Stimulated activated naive CD8-positive, alpha-beta T cell treated with anti-CD3 and anti-CD28 coated beads, Interleukin-15, amount 100 ng/mL, for 72 hours (primary cell): ENCODE data around the gene MAP3K9.

ENCODE experiments used
- ATAC-seq: fragments of 150-1000 bp; cut with Tn5 transposase; 2 replicates; pipeline ENCODE4 v1.10.0; 2021; ENCODE audit warnings: mild to moderate bottlenecking, moderate library complexity
- DNase-seq, 2 donors: peaks; one replicate each; pipeline ENCODE4 v3.0.0; 2021 to 2022
- H3K27ac Mint-ChIP-seq, 2 donors: one replicate each; pipeline ENCODE4 v1.8.0; 2022; ENCODE audit warnings: mild to moderate bottlenecking in 2 of 2, mixed read lengths in 2 of 2, moderate library complexity in 2 of 2
- H3K27me3 Mint-ChIP-seq: one replicate; pipeline ENCODE4 v1.8.0; 2022; ENCODE audit warnings: mixed read lengths
- H3K4me1 Mint-ChIP-seq: one replicate; pipeline ENCODE4 v1.8.0; 2022; ENCODE audit warnings: mild to moderate bottlenecking, mixed read lengths
- H3K4me3 Mint-ChIP-seq, 2 donors: one replicate each; pipeline ENCODE4 v1.8.0; 2022; ENCODE audit warnings: mild to moderate bottlenecking in 2 of 2, mixed read lengths in 2 of 2, moderate library complexity in 1 of 2
- H3K9me3 Mint-ChIP-seq, 2 donors: one replicate each; pipeline ENCODE4 v1.8.0; 2022; ENCODE audit warnings: mixed read lengths in 2 of 2

MAP3K9 gene

GRCh38 chr14:70804556-70805162, 4.7 kb downstream of the MAP3K9 start:
- no peaks in the 10 kb centered on the region for H3K9me3 Mint-ChIP-seq
- no peak overlapping the region for H3K27ac Mint-ChIP-seq
- no peak for ATAC-seq
- no peak overlapping the region for H3K4me3 Mint-ChIP-seq
- peaks cover 33% of the 10 kb centered on the region for H3K4me1 Mint-ChIP-seq
- no peak for DNase-seq
- no peaks in the 10 kb centered on the region for H3K27me3 Mint-ChIP-seq

- peaks cover 33% of the 10 kb centered on the region for H3K4me1 Mint-ChIP-seq
- H3K27ac Mint-ChIP-seq: no peak overlapping the region
- ATAC-seq (no peak), DNase-seq (no peak)
- no peaks in the 10 kb centered on the region for H3K27me3 Mint-ChIP-seq
- H3K4me3 Mint-ChIP-seq: no peak overlapping the region
- H3K9me3 Mint-ChIP-seq: no peaks in the 10 kb centered on the region
These were observed 5.7 kb downstream of the MAP3K9 start for GRCh38 chr14:70803321-70804310.

- DNase-seq (no peak), ATAC-seq (peak; percentile 46)
- Mint-ChIP-seq H3K27me3 (no peaks in the 10 kb centered on the region), H3K4me1 (peaks cover 25% of the 10 kb centered on the region), H3K4me3 (no peak overlapping the region), H3K27ac (no peak overlapping the region), H3K9me3 (no peaks in the 10 kb centered on the region)
These were observed 6.9 kb downstream of the MAP3K9 start for GRCh38 chr14:70802379-70802778.

GRCh38 chr14:70801836-70802235, 7.5 kb downstream of the MAP3K9 start:
- H3K4me3 Mint-ChIP-seq: no peak overlapping the region
- DNase-seq: no peak
- H3K4me1 Mint-ChIP-seq: peaks cover 25% of the 10 kb centered on the region
- H3K27me3 Mint-ChIP-seq: no peaks in the 10 kb centered on the region
- no peaks in the 10 kb centered on the region for H3K9me3 Mint-ChIP-seq
- ATAC-seq: no peak
- H3K27ac Mint-ChIP-seq: no peak overlapping the region

- Mint-ChIP-seq H3K27me3 (no peaks in the 10 kb centered on the region), H3K4me1 (peaks cover 3% of the 10 kb centered on the region), H3K9me3 (no peaks in the 10 kb centered on the region), H3K4me3 (no peak overlapping the region), H3K27ac (no peak overlapping the region)
- ATAC-seq (no peak), DNase-seq (no peak)
These were observed 12.8 kb downstream of the MAP3K9 start for GRCh38 chr14:70796551-70796950.

- ATAC-seq (no peak), DNase-seq (no peak)
- Mint-ChIP-seq H3K4me1 (no peaks in the 10 kb centered on the region), H3K27me3 (no peaks in the 10 kb centered on the region), H3K4me3 (no peak overlapping the region), H3K9me3 (no peaks in the 10 kb centered on the region), H3K27ac (peak overlapping the region in 1 of 2 donors; percentile 12)
These were observed 15.0 kb downstream of the MAP3K9 start for GRCh38 chr14:70794294-70794693.

GRCh38 chr14:70793637-70794036, 15.7 kb downstream of the MAP3K9 start:
- Mint-ChIP-seq H3K27ac (no peak overlapping the region), H3K9me3 (no peaks in the 10 kb centered on the region)

GRCh38 chr14:70792939-70793338, 16.4 kb downstream of the MAP3K9 start:
- no peak overlapping the region for H3K27ac Mint-ChIP-seq
- H3K9me3 Mint-ChIP-seq: no peaks in the 10 kb centered on the region
- no peak for ATAC-seq

More at GRCh38 chr14:70793637-70794036, 15.7 kb downstream of the MAP3K9 start:
- H3K4me3 Mint-ChIP-seq: no peak overlapping the region
- DNase-seq (no peak), ATAC-seq (no peak)
- H3K4me1 Mint-ChIP-seq: no peaks in the 10 kb centered on the region
- no peaks in the 10 kb centered on the region for H3K27me3 Mint-ChIP-seq

GRCh38 chr14:70791971-70792370, 17.3 kb downstream of the MAP3K9 start:
- Mint-ChIP-seq H3K27me3 (no peaks in the 10 kb centered on the region), H3K4me1 (no peaks in the 10 kb centered on the region), H3K9me3 (no peaks in the 10 kb centered on the region), H3K4me3 (no peak overlapping the region), H3K27ac (no peak overlapping the region)
- no peak for ATAC-seq
- DNase-seq: no peak

More at GRCh38 chr14:70792939-70793338, 16.4 kb downstream of the MAP3K9 start:
- no peak for DNase-seq
- Mint-ChIP-seq H3K4me3 (no peak overlapping the region), H3K4me1 (no peaks in the 10 kb centered on the region), H3K27me3 (no peaks in the 10 kb centered on the region)

- Mint-ChIP-seq H3K9me3 (no peaks in the 10 kb centered on the region), H3K4me3 (no peak overlapping the region), H3K4me1 (no peaks in the 10 kb centered on the region), H3K27me3 (no peaks in the 10 kb centered on the region), H3K27ac (no peak overlapping the region)
- no peak for ATAC-seq
- no peak for DNase-seq
These were observed 19.4 kb downstream of the MAP3K9 start for GRCh38 chr14:70789961-70790360.

- H3K9me3 Mint-ChIP-seq: no peaks in the 10 kb centered on the region
- H3K4me3 Mint-ChIP-seq: no peak overlapping the region
- DNase-seq (no peak), ATAC-seq (no peak)
- H3K27me3 Mint-ChIP-seq: no peaks in the 10 kb centered on the region
- no peak overlapping the region for H3K27ac Mint-ChIP-seq
- H3K4me1 Mint-ChIP-seq: no peaks in the 10 kb centered on the region
These were observed 20.0 kb downstream of the MAP3K9 start for GRCh38 chr14:70789361-70789760.

- no peaks in the 10 kb centered on the region for H3K4me1 Mint-ChIP-seq
- no peaks in the 10 kb centered on the region for H3K27me3 Mint-ChIP-seq
- no peaks in the 10 kb centered on the region for H3K9me3 Mint-ChIP-seq
- ATAC-seq: no peak
- no peak overlapping the region for H3K4me3 Mint-ChIP-seq
- no peak overlapping the region for H3K27ac Mint-ChIP-seq
- no peak for DNase-seq
These were observed 20.4 kb downstream of the MAP3K9 start for GRCh38 chr14:70788898-70789297.

GRCh38 chr14:70785556-70785955, 23.8 kb downstream of the MAP3K9 start:
- DNase-seq: no peak

GRCh38 chr14:70784886-70785285, 24.4 kb downstream of the MAP3K9 start:
- ATAC-seq (no peak), DNase-seq (no peak)
- peaks cover 33% of the 10 kb centered on the region for H3K4me1 Mint-ChIP-seq
- H3K9me3 Mint-ChIP-seq: no peaks in the 10 kb centered on the region
- no peak overlapping the region for H3K27ac Mint-ChIP-seq
- H3K4me3 Mint-ChIP-seq: no peak overlapping the region
- H3K27me3 Mint-ChIP-seq: no peaks in the 10 kb centered on the region

More at GRCh38 chr14:70785556-70785955, 23.8 kb downstream of the MAP3K9 start:
- ATAC-seq: no peak
- Mint-ChIP-seq H3K27ac (no peak overlapping the region), H3K9me3 (no peaks in the 10 kb centered on the region), H3K4me1 (peaks cover 28% of the 10 kb centered on the region), H3K4me3 (no peak overlapping the region), H3K27me3 (no peaks in the 10 kb centered on the region)

- Mint-ChIP-seq H3K27me3 (no peaks in the 10 kb centered on the region), H3K9me3 (no peaks in the 10 kb centered on the region), H3K4me1 (peaks cover 46% of the 10 kb centered on the region), H3K27ac (no peak overlapping the region), H3K4me3 (no peak overlapping the region)
- ATAC-seq (no peak), DNase-seq (no peak)
These were observed 27.0 kb downstream of the MAP3K9 start for GRCh38 chr14:70782361-70782760.

GRCh38 chr14:70780396-70781075, 28.8 kb downstream of the MAP3K9 start:
- DNase-seq: no peak
- Mint-ChIP-seq H3K4me3 (no peak overlapping the region), H3K27ac (no peak overlapping the region), H3K27me3 (no peaks in the 10 kb centered on the region), H3K4me1 (peaks cover 59% of the 10 kb centered on the region), H3K9me3 (no peaks in the 10 kb centered on the region)
- no peak for ATAC-seq
